Thoracic aorta (tissue), 2 donors: ENCODE results near the gene MIGA1. TPM values are rescaled to one million over a fixed set of nuclear protein-coding genes. Genes with fewer than 3 reads are reported as not detected.

Source experiments
- ATAC-seq: fragments of 150-250 bp; one replicate; pipeline ENCODE4 v1.8.0; 2017; ENCODE audit warnings: low read depth; ENCODE audit not compliant: insufficient number of reproducible peaks, low FRiP score
- DNase-seq: peaks from one replicate; pipeline ENCODE4 v3.0.0-alpha.2; 2020; ENCODE audit warnings: low spot score
- H3K27ac ChIP-seq, 2 donors: fragments of 200-600 bp; sonication (generic); 1 replicate in 1 of 2; 2 replicates in 1 of 2; pipeline ENCODE4 v1.5.1; 2016; ENCODE audit warnings: mild to moderate bottlenecking in 2 of 2, moderate library complexity in 2 of 2
- H3K27me3 ChIP-seq: fragments of 200-600 bp; sonication (generic); replicated peaks from 2 replicates; pipeline ENCODE4 v1.6.0; 2016; ENCODE audit warnings: mild to moderate bottlenecking; ENCODE audit not compliant: insufficient read depth
- H3K36me3 ChIP-seq: fragments of 200-600 bp; sonication (generic); one replicate; pipeline ENCODE4 v1.5.1; 2016
- H3K4me1 ChIP-seq, 2 donors: fragments of 200-600 bp; sonication (generic); 1 replicate in 1 of 2; 2 replicates in 1 of 2; pipeline versions ENCODE4 v1.5.1 to v1.6.0; 2016; ENCODE audit warnings: low read depth in 2 of 2, mild to moderate bottlenecking in 1 of 2; ENCODE audit not compliant: control insufficient read depth in 1 of 2
- H3K4me3 ChIP-seq: fragments of 200-600 bp; sonication (generic); 2 replicates; pipeline ENCODE4 v1.5.1; 2016; ENCODE audit warnings: mild to moderate bottlenecking
- H3K9me3 ChIP-seq: fragments of 200-600 bp; sonication (generic); 2 replicates; pipeline ENCODE4 v1.5.1; 2016
- total RNA-seq, 2 donors: library from RNA; depleted of rRNA; stranded (reverse); fragments of >200 nt; gene quantifications; one replicate each; pipeline versions ENCODE4 v1.1.0 to v1.2.3, GENCODE V29; 2016
- TF ChIP-seq, protein P1 (sequence below): fragments of 200-600 bp; sonication (generic); IDR thresholded peaks from one replicate; pipeline ENCODE4 v1.5.1; 2019; ENCODE audit warnings: antibody characterized with exemption

Gene MIGA1
- total RNA-seq, 2 donors from 2014 or later: 16.0 to 24.3 TPM

DNA sequence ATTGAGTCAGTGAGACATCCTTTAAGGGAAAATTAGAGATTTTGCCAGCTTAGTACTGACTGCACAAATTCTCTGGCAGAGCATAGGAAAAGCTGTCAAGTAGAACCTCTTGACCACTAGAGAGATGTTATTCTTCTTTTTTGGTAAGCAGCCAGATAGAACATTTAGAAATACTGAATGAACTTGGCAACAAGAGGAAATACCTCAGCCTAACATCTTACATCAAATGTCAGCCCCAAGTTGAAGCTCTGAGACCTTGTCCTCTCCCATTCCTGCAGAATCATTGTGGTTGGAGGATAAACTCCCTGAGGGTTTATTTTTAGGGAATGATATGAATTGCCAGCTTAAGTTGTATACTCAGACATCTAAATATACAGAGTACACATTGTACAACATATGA lies 53.5 kb downstream of the MIGA1 start:
- DNase-seq (no peak), ATAC-seq (peak; percentile 82)

DNA sequence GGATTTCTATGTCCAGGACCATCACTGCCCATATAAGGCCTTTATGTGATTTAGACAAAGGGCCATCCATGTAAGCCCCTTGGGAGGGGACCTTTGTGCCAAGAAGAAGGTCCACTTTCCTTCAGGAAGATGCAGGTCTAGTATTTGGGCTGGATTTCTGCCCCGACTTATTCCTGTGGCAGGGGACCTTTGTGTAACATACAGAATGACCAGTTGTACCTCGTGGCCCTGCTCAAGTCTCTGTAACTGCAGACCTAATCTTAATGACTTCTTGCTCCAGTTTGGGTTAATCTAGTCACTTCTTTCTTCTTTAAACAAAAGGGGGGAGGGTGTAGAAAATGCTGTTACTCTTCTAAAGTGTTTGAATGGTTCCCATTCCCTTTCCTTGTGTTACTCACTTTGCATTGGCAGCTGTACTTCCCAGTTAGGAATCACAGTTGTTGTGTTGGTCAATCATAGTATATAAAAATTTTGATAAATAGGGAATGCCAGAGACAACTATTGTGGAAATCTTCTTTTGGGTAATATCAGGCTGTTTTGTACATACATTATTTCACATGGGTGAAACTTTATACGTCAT lies 54.2 kb downstream of the MIGA1 start:
- H3K4me1 ChIP-seq: peaks cover 54 to 68% of the 10 kb centered on the region in 2 donors
- ATAC-seq (no peak), DNase-seq (no peak)
- H3K36me3 ChIP-seq: no peaks in the 10 kb centered on the region
- TF ChIP-seq, protein P1, sequence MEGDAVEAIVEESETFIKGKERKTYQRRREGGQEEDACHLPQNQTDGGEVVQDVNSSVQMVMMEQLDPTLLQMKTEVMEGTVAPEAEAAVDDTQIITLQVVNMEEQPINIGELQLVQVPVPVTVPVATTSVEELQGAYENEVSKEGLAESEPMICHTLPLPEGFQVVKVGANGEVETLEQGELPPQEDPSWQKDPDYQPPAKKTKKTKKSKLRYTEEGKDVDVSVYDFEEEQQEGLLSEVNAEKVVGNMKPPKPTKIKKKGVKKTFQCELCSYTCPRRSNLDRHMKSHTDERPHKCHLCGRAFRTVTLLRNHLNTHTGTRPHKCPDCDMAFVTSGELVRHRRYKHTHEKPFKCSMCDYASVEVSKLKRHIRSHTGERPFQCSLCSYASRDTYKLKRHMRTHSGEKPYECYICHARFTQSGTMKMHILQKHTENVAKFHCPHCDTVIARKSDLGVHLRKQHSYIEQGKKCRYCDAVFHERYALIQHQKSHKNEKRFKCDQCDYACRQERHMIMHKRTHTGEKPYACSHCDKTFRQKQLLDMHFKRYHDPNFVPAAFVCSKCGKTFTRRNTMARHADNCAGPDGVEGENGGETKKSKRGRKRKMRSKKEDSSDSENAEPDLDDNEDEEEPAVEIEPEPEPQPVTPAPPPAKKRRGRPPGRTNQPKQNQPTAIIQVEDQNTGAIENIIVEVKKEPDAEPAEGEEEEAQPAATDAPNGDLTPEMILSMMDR: no peak
- H3K9me3 ChIP-seq: no peaks in the 10 kb centered on the region
- peak overlapping the region; percentile 80 to 81 for H3K27ac ChIP-seq
- H3K27me3 ChIP-seq: no peaks in the 10 kb centered on the region
- H3K4me3 ChIP-seq: peak overlapping the region; percentile 27

More for the DNA sequence above, 53.5 kb downstream of the MIGA1 start:
- no peaks in the 10 kb centered on the region for H3K36me3 ChIP-seq
- no peaks in the 10 kb centered on the region for H3K27me3 ChIP-seq
- TF ChIP-seq, protein P1: no peak
- peak overlapping the region; percentile 80 to 81 for H3K27ac ChIP-seq
- peaks cover 54 to 71% of the 10 kb centered on the region in 2 donors for H3K4me1 ChIP-seq
- no peaks in the 10 kb centered on the region for H3K9me3 ChIP-seq
- peak overlapping the region; percentile 49 for H3K4me3 ChIP-seq

DNA sequence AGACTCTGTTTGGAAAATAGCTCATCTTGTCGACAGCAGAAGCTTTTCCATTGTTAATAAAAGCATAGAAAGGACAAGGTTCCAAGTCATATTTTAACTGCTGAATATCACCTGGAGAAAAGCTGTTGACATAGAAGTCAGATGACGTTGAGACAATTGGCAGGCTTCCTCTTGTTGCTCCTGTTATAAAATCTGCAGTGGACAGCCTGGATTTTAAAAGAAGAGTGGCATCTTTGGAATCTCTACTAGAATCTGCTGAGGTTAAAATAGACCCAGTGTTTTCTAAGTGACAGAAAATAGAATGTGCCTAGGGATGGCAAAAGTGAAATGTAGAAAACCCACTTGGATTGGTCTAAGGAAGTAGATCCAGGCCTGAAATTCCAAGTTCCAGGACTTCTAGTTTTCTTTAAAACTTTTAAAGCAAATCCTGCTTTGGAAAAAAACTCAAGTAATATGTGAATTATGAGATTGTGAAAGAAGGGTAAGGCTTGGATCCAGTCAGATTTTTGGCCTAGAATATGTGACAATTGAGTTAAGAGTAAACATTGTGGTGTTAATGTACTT lies 55.4 kb downstream of the MIGA1 start:
- TF ChIP-seq, protein P1: no peak
- Histone ChIP-seq H3K36me3 (no peaks in the 10 kb centered on the region), H3K27me3 (no peaks in the 10 kb centered on the region), H3K9me3 (no peaks in the 10 kb centered on the region), H3K27ac (peak overlapping the region; percentile 80 to 81), H3K4me1 (peaks cover 47 to 58% of the 10 kb centered on the region in 2 donors), H3K4me3 (peak overlapping the region; percentile 1)
- ATAC-seq (no peak), DNase-seq (no peak)

DNA sequence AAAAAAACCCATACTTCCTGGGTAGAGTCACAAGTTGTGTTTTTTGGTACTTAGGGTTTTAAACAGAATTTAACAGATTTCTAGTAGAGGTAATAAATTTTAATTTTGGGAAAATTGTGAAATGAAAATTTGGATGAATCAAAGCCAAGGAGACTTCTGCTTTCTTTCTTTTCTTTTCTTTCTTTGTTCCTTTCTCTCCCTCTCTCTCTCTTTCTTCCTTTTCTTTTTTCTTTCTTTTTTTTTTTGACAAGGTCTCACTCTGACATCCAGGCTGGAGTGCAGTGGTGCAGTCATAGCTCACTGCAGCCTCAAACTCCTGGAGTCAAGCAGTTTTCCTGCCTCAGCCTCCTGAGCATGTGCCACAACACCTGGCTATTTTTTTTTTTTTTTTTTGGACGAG lies 62.1 kb downstream of the MIGA1 start:
- H3K27ac ChIP-seq: no peak overlapping the region
- no peak overlapping the region for H3K4me3 ChIP-seq
- DNase-seq: no peak
- H3K4me1 ChIP-seq: peaks cover 3 to 6% of the 10 kb centered on the region in 2 donors
- no peaks in the 10 kb centered on the region for H3K27me3 ChIP-seq
- H3K36me3 ChIP-seq: no peaks in the 10 kb centered on the region
- ATAC-seq: no peak
- TF ChIP-seq, protein P1: no peak
- H3K9me3 ChIP-seq: no peaks in the 10 kb centered on the region

DNA sequence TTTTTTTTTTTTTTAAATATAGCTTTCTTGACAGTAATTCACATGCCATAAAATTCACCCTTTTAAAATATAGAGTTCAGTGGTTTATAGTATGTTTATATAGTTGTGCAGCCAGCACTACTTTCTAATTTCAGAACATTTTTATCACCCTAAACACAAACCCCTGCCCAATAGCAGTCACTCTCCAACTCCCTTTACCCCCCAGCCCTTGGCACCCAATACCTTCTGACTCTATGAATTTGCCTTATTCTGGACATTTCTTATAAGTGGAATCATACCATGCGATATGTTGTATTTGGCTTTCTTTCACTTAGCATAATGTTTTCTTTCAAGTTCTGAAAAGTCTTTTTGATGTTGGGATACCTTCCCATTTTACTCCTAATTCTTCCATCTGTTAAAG lies 66.5 kb downstream of the MIGA1 start:
- peaks cover 6% of the 10 kb centered on the region in 2 donors for H3K4me1 ChIP-seq
- ATAC-seq (no peak), DNase-seq (no peak)
- no peaks in the 10 kb centered on the region for H3K27me3 ChIP-seq
- no peaks in the 10 kb centered on the region for H3K9me3 ChIP-seq
- TF ChIP-seq, protein P1: no peak
- H3K36me3 ChIP-seq: no peaks in the 10 kb centered on the region
- H3K4me3 ChIP-seq: no peak overlapping the region
- H3K27ac ChIP-seq: no peak overlapping the region
